Measurements from ENCODE around the gene CACNA1A. TPM values are rescaled to one million over a fixed set of nuclear protein-coding genes. Genes with fewer than 3 reads are reported as not detected.

The CACNA1A gene
- total RNA-seq, 4 donors from 2014 or later = 1.1 TPM; not detected in 3

DNA sequence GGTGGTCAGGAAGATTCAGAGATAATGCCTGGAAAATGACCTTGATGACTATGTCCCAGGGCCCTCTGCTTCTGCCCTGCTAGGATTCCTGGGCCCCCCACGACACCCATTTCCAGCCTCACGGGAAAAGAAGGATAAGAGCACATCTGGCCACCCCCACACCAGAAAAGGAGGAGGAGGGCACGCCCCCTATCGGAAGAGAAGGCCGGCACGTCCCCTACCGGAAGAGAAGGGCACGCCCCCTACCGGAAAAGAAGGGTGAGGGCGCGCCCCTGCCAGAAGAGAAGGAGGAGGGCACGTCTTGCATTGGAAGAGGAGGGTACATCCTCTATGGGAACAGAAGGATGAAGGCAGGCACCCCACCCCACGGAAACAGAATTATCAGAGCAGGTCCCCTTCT, 271.8 kb downstream of the CACNA1A start:
- H3K36me3 ChIP-seq = no peaks in the 10 kb centered on the region
- intact Hi-C loops (cut with DNase I) = no loop called here
- no peak overlapping the region for H3K27ac ChIP-seq
- H3K9me3 ChIP-seq = peaks cover 0 to 11% (median 3%) of the 10 kb centered on the region in 3 donors
- TF ChIP-seq POLR2A (IDR thresholded peaks at IDR 0.05) = no peak
- TF ChIP-seq, protein P1, sequence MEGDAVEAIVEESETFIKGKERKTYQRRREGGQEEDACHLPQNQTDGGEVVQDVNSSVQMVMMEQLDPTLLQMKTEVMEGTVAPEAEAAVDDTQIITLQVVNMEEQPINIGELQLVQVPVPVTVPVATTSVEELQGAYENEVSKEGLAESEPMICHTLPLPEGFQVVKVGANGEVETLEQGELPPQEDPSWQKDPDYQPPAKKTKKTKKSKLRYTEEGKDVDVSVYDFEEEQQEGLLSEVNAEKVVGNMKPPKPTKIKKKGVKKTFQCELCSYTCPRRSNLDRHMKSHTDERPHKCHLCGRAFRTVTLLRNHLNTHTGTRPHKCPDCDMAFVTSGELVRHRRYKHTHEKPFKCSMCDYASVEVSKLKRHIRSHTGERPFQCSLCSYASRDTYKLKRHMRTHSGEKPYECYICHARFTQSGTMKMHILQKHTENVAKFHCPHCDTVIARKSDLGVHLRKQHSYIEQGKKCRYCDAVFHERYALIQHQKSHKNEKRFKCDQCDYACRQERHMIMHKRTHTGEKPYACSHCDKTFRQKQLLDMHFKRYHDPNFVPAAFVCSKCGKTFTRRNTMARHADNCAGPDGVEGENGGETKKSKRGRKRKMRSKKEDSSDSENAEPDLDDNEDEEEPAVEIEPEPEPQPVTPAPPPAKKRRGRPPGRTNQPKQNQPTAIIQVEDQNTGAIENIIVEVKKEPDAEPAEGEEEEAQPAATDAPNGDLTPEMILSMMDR (IDR thresholded peaks at IDR 0.05) = peak in 5 of 6 experiments; percentile 19 to 63 (median 50)
- peaks cover 0 to 6% (median 0%) of the 10 kb centered on the region in 3 donors for H3K4me1 ChIP-seq
- DNase-seq = no peak
- WGBS, 2 donors = 13 to 19% methylated on average over 11 to 12 of the region's 13 CpGs
- peaks cover 0 to 26% (median 0%) of the 10 kb centered on the region in 4 donors for H3K27me3 ChIP-seq
- peak overlapping the region in 1 of 4 donors; percentile 15 for H3K4me3 ChIP-seq

DNA sequence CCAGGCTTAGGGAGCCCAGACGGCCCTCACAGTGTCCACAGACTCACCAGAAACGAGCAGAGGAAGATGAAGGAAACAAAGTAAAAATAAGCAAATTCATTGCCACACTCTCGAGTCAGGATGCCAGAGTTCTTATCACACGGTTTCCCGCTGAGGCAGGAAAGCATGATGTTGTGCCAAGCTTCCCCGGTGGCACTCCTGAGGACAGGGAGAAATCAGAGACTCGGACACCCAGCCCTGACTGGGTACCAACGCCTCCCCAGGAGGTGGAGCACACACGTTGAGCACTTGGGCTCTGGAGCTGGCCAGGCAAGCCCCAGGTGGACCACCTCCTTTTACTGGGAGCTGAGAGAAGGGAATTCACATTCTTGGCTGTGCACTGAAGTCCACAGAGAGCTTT, 274.6 kb downstream of the CACNA1A start:
- intact Hi-C loops (cut with DNase I) = no loop called here
- peaks cover 0 to 27% (median 0%) of the 10 kb centered on the region in 4 donors for H3K27me3 ChIP-seq
- WGBS, 2 donors = 10 to 15% methylated on average over 6 to 9 of the region's 9 CpGs

GRCh38 chr19:13229246-13229645, 277.0 kb downstream of the CACNA1A start:
- TF ChIP-seq, protein P1 (IDR thresholded peaks at IDR 0.05) = no peak
- no peak for TF ChIP-seq POLR2A (IDR thresholded peaks at IDR 0.05)
- H3K36me3 ChIP-seq = no peaks in the 10 kb centered on the region
- H3K9me3 ChIP-seq = no peaks in the 10 kb centered on the region
- H3K4me3 ChIP-seq = no peak overlapping the region
- no peak for DNase-seq
- no peak overlapping the region for H3K27ac ChIP-seq
- H3K4me1 ChIP-seq = peaks cover 0 to under 1% (median 0%) of the 10 kb centered on the region in 3 donors
- H3K27me3 ChIP-seq = peaks cover 0 to 46% (median 0%) of the 10 kb centered on the region in 4 donors
- WGBS, 2 donors = 75% methylated on average over 3 of the region's 7 CpGs; no CpG with 5 or more reads in 1 of the 2 donors
- intact Hi-C loops (cut with DNase I) = no loop called here

More for the DNA sequence above, 274.6 kb downstream of the CACNA1A start:
- Histone ChIP-seq H3K9me3 (peaks cover 0 to 11% (median 3%) of the 10 kb centered on the region in 3 donors), H3K27ac (no peak overlapping the region), H3K36me3 (no peaks in the 10 kb centered on the region), H3K4me1 (peaks cover 0 to 6% (median 0%) of the 10 kb centered on the region in 3 donors), H3K4me3 (no peak overlapping the region)
- TF ChIP-seq POLR2A (IDR thresholded peaks at IDR 0.05) = no peak
- TF ChIP-seq, protein P1 (IDR thresholded peaks at IDR 0.05) = no peak
- no peak for DNase-seq

GRCh38 chr19:13228561-13228960, 277.7 kb downstream of the CACNA1A start:
- Histone ChIP-seq H3K4me3 (no peak overlapping the region), H3K4me1 (no peaks in the 10 kb centered on the region), H3K27ac (no peak overlapping the region), H3K9me3 (no peaks in the 10 kb centered on the region), H3K36me3 (no peaks in the 10 kb centered on the region), H3K27me3 (peaks cover 0 to 46% (median 0%) of the 10 kb centered on the region in 4 donors)
- no peak for TF ChIP-seq POLR2A (IDR thresholded peaks at IDR 0.05)
- TF ChIP-seq, protein P1 (IDR thresholded peaks at IDR 0.05) = no peak
- intact Hi-C loops (cut with DNase I) = no loop called here
- no peak for DNase-seq
- WGBS, 2 donors = 71 to 75% methylated on average over 7 of the region's 7 CpGs

- Histone ChIP-seq H3K4me1 (no peaks in the 10 kb centered on the region), H3K27ac (no peak overlapping the region), H3K4me3 (no peak overlapping the region), H3K36me3 (no peaks in the 10 kb centered on the region), H3K9me3 (no peaks in the 10 kb centered on the region), H3K27me3 (peaks cover 0 to 46% (median 0%) of the 10 kb centered on the region in 4 donors)
- intact Hi-C loops (cut with DNase I) = no loop called here
- no peak for DNase-seq
- TF ChIP-seq, protein P1 (IDR thresholded peaks at IDR 0.05) = no peak
- TF ChIP-seq POLR2A (IDR thresholded peaks at IDR 0.05) = no peak
- 62 to 72% methylated on average over 4 to 13 of the region's 14 CpGs for WGBS, 2 donors
These were observed 279.3 kb downstream of the CACNA1A start for GRCh38 chr19:13226983-13227382.

All from esophagus squamous epithelium (tissue), 5 donors.